NCI-H1436 (cell line): ENCODE measurements around the gene TSKU.

Source experiments
- DNase-seq: peaks from one replicate; lab custom pipeline; 2025; lab: John Stamatoyannopoulos, UW

The TSKU gene

GRCh38 chr11:76752321-76753143 is 30.6 kb upstream of the TSKU start:
- DNase-seq: no peak

GRCh38 chr11:76753449-76753848 is 29.7 kb upstream of the TSKU start:
- DNase-seq: no peak

GRCh38 chr11:76753950-76754349 is 29.2 kb upstream of the TSKU start:
- no peak for DNase-seq

- no peak for DNase-seq
Measured at GRCh38 chr11:76756341-76756741, 26.8 kb upstream of the TSKU start.

- DNase-seq: no peak
Measured at GRCh38 chr11:76758311-76758710, 24.8 kb upstream of the TSKU start.

- DNase-seq: no peak
Measured at GRCh38 chr11:76759092-76759491, 24.1 kb upstream of the TSKU start.

- no peak for DNase-seq
Measured at GRCh38 chr11:76759517-76759916, 23.6 kb upstream of the TSKU start.

GRCh38 chr11:76760236-76760635 is 22.9 kb upstream of the TSKU start:
- no peak for DNase-seq

GRCh38 chr11:76761718-76762355 is 21.3 kb upstream of the TSKU start:
- no peak for DNase-seq

- no peak for DNase-seq
Measured at GRCh38 chr11:76762356-76762752, 20.8 kb upstream of the TSKU start.

GRCh38 chr11:76762867-76763572 is 20.1 kb upstream of the TSKU start:
- DNase-seq: no peak

GRCh38 chr11:76763573-76764346 is 19.4 kb upstream of the TSKU start:
- no peak for DNase-seq

GRCh38 chr11:76764941-76765665 is 18.1 kb upstream of the TSKU start:
- no peak for DNase-seq

- no peak for DNase-seq
Measured at GRCh38 chr11:76765863-76766350, 17.2 kb upstream of the TSKU start.

- DNase-seq: no peak
Measured at GRCh38 chr11:76766521-76766920, 16.6 kb upstream of the TSKU start.

GRCh38 chr11:76767659-76768058 is 15.5 kb upstream of the TSKU start:
- no peak for DNase-seq

GRCh38 chr11:76768088-76768908 is 14.9 kb upstream of the TSKU start:
- no peak for DNase-seq

- no peak for DNase-seq
Measured at GRCh38 chr11:76768909-76769560, 14.1 kb upstream of the TSKU start.

GRCh38 chr11:76769645-76770586 is 13.2 kb upstream of the TSKU start:
- DNase-seq: no peak
